H1 (cell line): ENCODE results near the gene SLC6A8. TPM values are rescaled to one million over a fixed set of nuclear protein-coding genes. Genes with fewer than 3 reads are reported as not detected.
A peak's percentile ranks its signal among the peaks of the same experiment; 100 is the strongest.

Experiments
- CREB1 ChIP-seq: IDR thresholded peaks from 2 replicates; pipeline ENCODE4 v1.6.1; 2012; ENCODE audit warnings: inconsistent platforms
- HDAC2 ChIP-seq, 2 experiments: fragments of 300-600 bp in 1 of 2; sonication (generic) in 1 of 2; IDR thresholded peaks; 2 replicates each; pipeline ENCODE4 v1.6.1; 2011 to 2012; ENCODE audit warnings: low read depth in 2 of 2, low read length in 2 of 2, mild to moderate bottlenecking in 2 of 2, moderate library complexity in 2 of 2, borderline replicate concordance in 1 of 2, inconsistent platforms in 1 of 2
- KDM5A ChIP-seq: fragments of 200-600 bp; IDR thresholded peaks from 2 replicates; pipeline ENCODE4 v1.7.1; 2012; ENCODE audit warnings: mild to moderate bottlenecking, low read length, inconsistent platforms, mixed read lengths
- PHF8 ChIP-seq: fragments of 200-600 bp; sonication (generic); conservative IDR thresholded peaks from 2 replicates; pipeline ENCODE4 v1.7.1; 2012; ENCODE audit warnings: low read depth, mild to moderate bottlenecking, inconsistent platforms, low read length, moderate library complexity
- SIX5 ChIP-seq: IDR thresholded peaks from 2 replicates; pipeline ENCODE4 v1.6.1; 2011; ENCODE audit warnings: mild to moderate bottlenecking, low read depth, low read length
- SRF ChIP-seq: IDR thresholded peaks from 2 replicates; pipeline ENCODE4 v1.6.1; 2011; ENCODE audit warnings: mild to moderate bottlenecking, low read depth, low read length, moderate library complexity
- SUZ12 ChIP-seq: fragments of 200-600 bp; sonication (generic); IDR thresholded peaks from 2 replicates; pipeline ENCODE4 v1.6.1; 2012; ENCODE audit warnings: mild to moderate bottlenecking, inconsistent platforms, low read length, moderate library complexity, mixed read lengths
- TAF7 ChIP-seq: optimal IDR thresholded peaks from 2 replicates; pipeline ENCODE3; 2011; ENCODE audit warnings: low read depth, mild to moderate bottlenecking, inconsistent platforms, low read length, moderate library complexity, borderline replicate concordance
- polyA plus RNA-seq, 7 experiments: library from polyadenylated mRNA; depleted of rRNA in 3 of 7; stranded (reverse) in 5 of 7; unstranded in 2 of 7; fragments of >200 nt in 5 of 7; fragments of 200-250 nt in 2 of 7; gene quantifications; 1 replicate in 5 of 7; 2 replicates in 1 of 7; 4 replicates in 1 of 7; pipeline versions ENCODE4 v1.2.1 to v1.2.3, GENCODE V29; 2011 to 2013; ENCODE audit warnings: missing spikeins in 2 of 7, mixed read lengths in 2 of 7
- total RNA-seq: library from RNA; stranded (reverse); fragmentation: NEBNext Ultra II Directional; extraction: Animal tissue kit (Norgen Biotek cat#: 25700); gene quantifications from 2 replicates; pipeline ENCODE4 v1.2.1, GENCODE V29; 2021
- TF ChIP-seq, protein P1 (sequence below): fragments of 300-600 bp; sonication (generic); IDR thresholded peaks from 2 replicates; pipeline ENCODE4 v1.7.1; 2012; ENCODE audit warnings: low read length, moderate library complexity, mild to moderate bottlenecking, inconsistent platforms; ENCODE audit not compliant: insufficient replicate concordance
- TF ChIP-seq, protein P2 (sequence below): IDR thresholded peaks from 2 replicates; pipeline ENCODE4 v1.6.1; 2012; ENCODE audit warnings: inconsistent platforms

SLC6A8 gene
- total and polyA plus RNA-seq, 2 of the 8 experiments (the other 6 are each of a cell fraction or from before 2014, with no cell fraction given), result 87.7 to 94.7 TPM

DNA sequence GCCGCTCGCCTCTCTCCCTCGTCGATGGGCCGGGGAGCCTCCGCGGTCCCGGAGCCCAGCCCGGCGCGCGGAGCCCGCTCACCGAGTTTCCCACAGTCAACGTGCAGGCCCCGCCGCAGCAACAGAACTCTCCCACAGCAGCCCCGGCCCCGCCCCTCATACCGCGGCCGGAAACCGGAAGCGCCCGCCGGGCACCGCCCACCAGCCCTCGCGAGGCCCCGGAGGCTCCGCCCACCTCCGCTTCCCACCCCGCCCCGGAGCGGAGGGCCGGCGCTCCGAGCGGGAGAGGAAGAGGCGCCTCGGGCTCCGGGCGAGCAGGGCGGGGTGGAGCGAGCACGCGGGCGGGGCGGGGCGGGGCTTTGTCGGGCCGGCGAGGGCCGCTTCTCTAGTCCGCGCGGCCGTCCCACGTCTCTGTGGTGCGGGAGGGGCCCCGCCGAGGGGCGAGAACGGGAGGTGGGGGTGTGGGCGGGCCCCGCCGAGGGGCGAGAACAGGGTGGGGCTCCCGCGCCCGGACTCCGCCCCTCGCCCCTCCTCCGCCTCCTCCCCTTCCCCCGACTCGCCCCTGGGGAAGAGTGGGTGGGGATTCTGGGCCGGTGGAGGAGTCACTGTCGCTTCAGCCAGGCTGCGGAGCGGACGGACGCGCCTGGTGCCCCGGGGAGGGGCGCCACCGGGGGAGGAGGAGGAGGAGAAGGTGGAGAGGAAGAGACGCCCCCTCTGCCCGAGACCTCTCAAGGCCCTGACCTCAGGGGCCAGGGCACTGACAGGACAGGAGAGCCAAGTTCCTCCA, 36.7 kb downstream of the SLC6A8 start, which contains the start of the genes ABCD1 and BCAP31 (continued):
- TF ChIP-seq, protein P1, sequence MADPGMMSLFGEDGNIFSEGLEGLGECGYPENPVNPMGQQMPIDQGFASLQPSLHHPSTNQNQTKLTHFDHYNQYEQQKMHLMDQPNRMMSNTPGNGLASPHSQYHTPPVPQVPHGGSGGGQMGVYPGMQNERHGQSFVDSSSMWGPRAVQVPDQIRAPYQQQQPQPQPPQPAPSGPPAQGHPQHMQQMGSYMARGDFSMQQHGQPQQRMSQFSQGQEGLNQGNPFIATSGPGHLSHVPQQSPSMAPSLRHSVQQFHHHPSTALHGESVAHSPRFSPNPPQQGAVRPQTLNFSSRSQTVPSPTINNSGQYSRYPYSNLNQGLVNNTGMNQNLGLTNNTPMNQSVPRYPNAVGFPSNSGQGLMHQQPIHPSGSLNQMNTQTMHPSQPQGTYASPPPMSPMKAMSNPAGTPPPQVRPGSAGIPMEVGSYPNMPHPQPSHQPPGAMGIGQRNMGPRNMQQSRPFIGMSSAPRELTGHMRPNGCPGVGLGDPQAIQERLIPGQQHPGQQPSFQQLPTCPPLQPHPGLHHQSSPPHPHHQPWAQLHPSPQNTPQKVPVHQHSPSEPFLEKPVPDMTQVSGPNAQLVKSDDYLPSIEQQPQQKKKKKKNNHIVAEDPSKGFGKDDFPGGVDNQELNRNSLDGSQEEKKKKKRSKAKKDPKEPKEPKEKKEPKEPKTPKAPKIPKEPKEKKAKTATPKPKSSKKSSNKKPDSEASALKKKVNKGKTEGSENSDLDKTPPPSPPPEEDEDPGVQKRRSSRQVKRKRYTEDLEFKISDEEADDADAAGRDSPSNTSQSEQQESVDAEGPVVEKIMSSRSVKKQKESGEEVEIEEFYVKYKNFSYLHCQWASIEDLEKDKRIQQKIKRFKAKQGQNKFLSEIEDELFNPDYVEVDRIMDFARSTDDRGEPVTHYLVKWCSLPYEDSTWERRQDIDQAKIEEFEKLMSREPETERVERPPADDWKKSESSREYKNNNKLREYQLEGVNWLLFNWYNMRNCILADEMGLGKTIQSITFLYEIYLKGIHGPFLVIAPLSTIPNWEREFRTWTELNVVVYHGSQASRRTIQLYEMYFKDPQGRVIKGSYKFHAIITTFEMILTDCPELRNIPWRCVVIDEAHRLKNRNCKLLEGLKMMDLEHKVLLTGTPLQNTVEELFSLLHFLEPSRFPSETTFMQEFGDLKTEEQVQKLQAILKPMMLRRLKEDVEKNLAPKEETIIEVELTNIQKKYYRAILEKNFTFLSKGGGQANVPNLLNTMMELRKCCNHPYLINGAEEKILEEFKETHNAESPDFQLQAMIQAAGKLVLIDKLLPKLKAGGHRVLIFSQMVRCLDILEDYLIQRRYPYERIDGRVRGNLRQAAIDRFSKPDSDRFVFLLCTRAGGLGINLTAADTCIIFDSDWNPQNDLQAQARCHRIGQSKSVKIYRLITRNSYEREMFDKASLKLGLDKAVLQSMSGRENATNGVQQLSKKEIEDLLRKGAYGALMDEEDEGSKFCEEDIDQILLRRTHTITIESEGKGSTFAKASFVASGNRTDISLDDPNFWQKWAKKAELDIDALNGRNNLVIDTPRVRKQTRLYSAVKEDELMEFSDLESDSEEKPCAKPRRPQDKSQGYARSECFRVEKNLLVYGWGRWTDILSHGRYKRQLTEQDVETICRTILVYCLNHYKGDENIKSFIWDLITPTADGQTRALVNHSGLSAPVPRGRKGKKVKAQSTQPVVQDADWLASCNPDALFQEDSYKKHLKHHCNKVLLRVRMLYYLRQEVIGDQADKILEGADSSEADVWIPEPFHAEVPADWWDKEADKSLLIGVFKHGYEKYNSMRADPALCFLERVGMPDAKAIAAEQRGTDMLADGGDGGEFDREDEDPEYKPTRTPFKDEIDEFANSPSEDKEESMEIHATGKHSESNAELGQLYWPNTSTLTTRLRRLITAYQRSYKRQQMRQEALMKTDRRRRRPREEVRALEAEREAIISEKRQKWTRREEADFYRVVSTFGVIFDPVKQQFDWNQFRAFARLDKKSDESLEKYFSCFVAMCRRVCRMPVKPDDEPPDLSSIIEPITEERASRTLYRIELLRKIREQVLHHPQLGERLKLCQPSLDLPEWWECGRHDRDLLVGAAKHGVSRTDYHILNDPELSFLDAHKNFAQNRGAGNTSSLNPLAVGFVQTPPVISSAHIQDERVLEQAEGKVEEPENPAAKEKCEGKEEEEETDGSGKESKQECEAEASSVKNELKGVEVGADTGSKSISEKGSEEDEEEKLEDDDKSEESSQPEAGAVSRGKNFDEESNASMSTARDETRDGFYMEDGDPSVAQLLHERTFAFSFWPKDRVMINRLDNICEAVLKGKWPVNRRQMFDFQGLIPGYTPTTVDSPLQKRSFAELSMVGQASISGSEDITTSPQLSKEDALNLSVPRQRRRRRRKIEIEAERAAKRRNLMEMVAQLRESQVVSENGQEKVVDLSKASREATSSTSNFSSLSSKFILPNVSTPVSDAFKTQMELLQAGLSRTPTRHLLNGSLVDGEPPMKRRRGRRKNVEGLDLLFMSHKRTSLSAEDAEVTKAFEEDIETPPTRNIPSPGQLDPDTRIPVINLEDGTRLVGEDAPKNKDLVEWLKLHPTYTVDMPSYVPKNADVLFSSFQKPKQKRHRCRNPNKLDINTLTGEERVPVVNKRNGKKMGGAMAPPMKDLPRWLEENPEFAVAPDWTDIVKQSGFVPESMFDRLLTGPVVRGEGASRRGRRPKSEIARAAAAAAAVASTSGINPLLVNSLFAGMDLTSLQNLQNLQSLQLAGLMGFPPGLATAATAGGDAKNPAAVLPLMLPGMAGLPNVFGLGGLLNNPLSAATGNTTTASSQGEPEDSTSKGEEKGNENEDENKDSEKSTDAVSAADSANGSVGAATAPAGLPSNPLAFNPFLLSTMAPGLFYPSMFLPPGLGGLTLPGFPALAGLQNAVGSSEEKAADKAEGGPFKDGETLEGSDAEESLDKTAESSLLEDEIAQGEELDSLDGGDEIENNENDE, result no peak
- TF ChIP-seq SUZ12 (no peak), KDM5A (no peak), HDAC2 (IDR thresholded peaks at IDR 0.05; ENCODE audit: borderline replicate concordance in 1 of 2, low read depth in 2 of 2, low read length in 2 of 2) (no peak), SRF (no peak), CREB1 (no peak), TAF7 (no peak), PHF8 (peak; percentile 50; the same call in 1 of the 2 replicates), SIX5 (no peak)
- TF ChIP-seq, protein P2, sequence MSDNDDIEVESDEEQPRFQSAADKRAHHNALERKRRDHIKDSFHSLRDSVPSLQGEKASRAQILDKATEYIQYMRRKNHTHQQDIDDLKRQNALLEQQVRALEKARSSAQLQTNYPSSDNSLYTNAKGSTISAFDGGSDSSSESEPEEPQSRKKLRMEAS, result no peak
